HL-60 (cell line): Measurements from ENCODE around the gene SOX5.
"Not testable (repeated sequence)": the region's sequence is repeated elsewhere in the genome, so short reads cannot be mapped to it uniquely, and the experiment has no call there.

Experiments
- DNase-seq, 2 experiments: peaks; one replicate each; pipeline ENCODE4 v3.0.0-alpha.2; 2010 to 2020; ENCODE audit warnings: low read depth in 1 of 2, low spot score in 1 of 2
- H3K27ac ChIP-seq: fragments of 250-450 bp; sonication (Bioruptor Pico); replicated peaks from 2 replicates; pipeline ENCODE4 v1.5.1; 2020; ENCODE audit warnings: mild to moderate bottlenecking, moderate library complexity
- H3K27me3 ChIP-seq: fragments of 250-450 bp; sonication (Bioruptor Pico); 2 replicates; pipeline ENCODE4 v1.5.1; 2021; ENCODE audit warnings: mild to moderate bottlenecking, moderate library complexity; ENCODE audit not compliant: insufficient read depth, poor library complexity, severe bottlenecking
- H3K4me3 ChIP-seq: replicated peaks from 2 replicates; pipeline ENCODE4 v1.5.1; 2011; ENCODE audit warnings: mild to moderate bottlenecking, control low read depth, low read length; ENCODE audit not compliant: insufficient read depth
- CTCF ChIP-seq: IDR thresholded peaks from one replicate; pipeline ENCODE4 v1.5.1; 2011; ENCODE audit warnings: low read length, control low read depth, inconsistent platforms; ENCODE audit not compliant: insufficient read depth
- GABPA ChIP-seq: IDR thresholded peaks from 2 replicates; pipeline ENCODE4 v1.6.1; 2012; ENCODE audit warnings: low read depth
- POLR2AphosphoS5 ChIP-seq: IDR thresholded peaks from 2 replicates; pipeline ENCODE4 v1.6.1; 2012; ENCODE audit warnings: low read depth
- REST ChIP-seq: IDR thresholded peaks from 2 replicates; pipeline ENCODE4 v1.6.1; 2012; ENCODE audit warnings: low read depth; ENCODE audit not compliant: insufficient replicate concordance
- SPI1 ChIP-seq: IDR thresholded peaks from 2 replicates; pipeline ENCODE4 v1.6.1; 2012; ENCODE audit warnings: low read depth, mild to moderate bottlenecking, borderline replicate concordance

Gene SOX5

GRCh38 chr12:23533265-23533664 lies 416.2 kb downstream of the SOX5 start:
- Histone ChIP-seq H3K27me3 (no peaks in the 10 kb centered on the region), H3K27ac (no peak overlapping the region), H3K4me3 (no peak overlapping the region)
- no peak for DNase-seq
- no peak for TF ChIP-seq GABPA
- no peak for TF ChIP-seq POLR2AphosphoS5
- TF ChIP-seq REST, result no peak
- no peak for TF ChIP-seq CTCF
- no peak for TF ChIP-seq SPI1

GRCh38 chr12:23528316-23528715 lies 421.2 kb downstream of the SOX5 start:
- no peak for DNase-seq
- H3K4me3 ChIP-seq, result no peak overlapping the region
- no peak for TF ChIP-seq CTCF
- no peak for TF ChIP-seq GABPA
- TF ChIP-seq POLR2AphosphoS5, result no peak

GRCh38 chr12:23525450-23526072 lies 423.9 kb downstream of the SOX5 start:
- TF ChIP-seq POLR2AphosphoS5 (no peak), CTCF (no peak), SPI1 (no peak), REST (no peak), GABPA (no peak)
- Histone ChIP-seq H3K4me3 (no peak overlapping the region), H3K27me3 (no peaks in the 10 kb centered on the region), H3K27ac (no peak overlapping the region)
- DNase-seq, result no peak

More at GRCh38 chr12:23528316-23528715, 421.2 kb downstream of the SOX5 start:
- Histone ChIP-seq H3K27me3 (no peaks in the 10 kb centered on the region), H3K27ac (no peak overlapping the region)

GRCh38 chr12:23523339-23523738 lies 426.1 kb downstream of the SOX5 start:
- Histone ChIP-seq H3K27ac (no peak overlapping the region), H3K27me3 (no peaks in the 10 kb centered on the region), H3K4me3 (no peak overlapping the region)
- no peak for DNase-seq
- TF ChIP-seq GABPA (no peak), CTCF (no peak), SPI1 (no peak), POLR2AphosphoS5 (no peak), REST (no peak)

- H3K27ac ChIP-seq, DNase-seq, H3K27me3 ChIP-seq, H3K4me3 ChIP-seq: not testable (repeated sequence)
Measured at GRCh38 chr12:23519444-23519843, 430.0 kb downstream of the SOX5 start.
